Natural killer cell treated with Interleukin-12 subunit alpha and Interleukin-12 subunit beta and Interleukin-15 and Interleukin-18, amount 100 ng/mL, for 72 hours (primary cell): ENCODE data around the gene MYOD1. TPM values are rescaled to one million over a fixed set of nuclear protein-coding genes. Genes with fewer than 3 reads are reported as not detected.

Source experiments
- ATAC-seq, 2 donors: fragments of 150-1000 bp; cut with Tn5 transposase in 1 of 2; sonication (Bioruptor Pico), chemical (Tn5 transposase) in 1 of 2; 2 replicates each; pipeline ENCODE4 v1.10.0; 2021
- DNase-seq: peaks from one replicate; pipeline ENCODE4 v3.0.0; 2022; ENCODE audit warnings: low spot score
- H3K27ac Mint-ChIP-seq, 2 donors: 1 replicate in 1 of 2; 2 replicates in 1 of 2; pipeline ENCODE4 v1.8.0; 2022; ENCODE audit warnings: mixed read lengths in 2 of 2, mild to moderate bottlenecking in 1 of 2, moderate library complexity in 1 of 2
- H3K27me3 Mint-ChIP-seq, 2 donors: 1 replicate in 1 of 2; 2 replicates in 1 of 2; pipeline ENCODE4 v1.8.0; 2022; ENCODE audit warnings: mixed read lengths in 2 of 2
- H3K36me3 Mint-ChIP-seq: one replicate; pipeline ENCODE4 v1.8.0; 2022; ENCODE audit warnings: mixed read lengths
- H3K4me1 Mint-ChIP-seq, 2 donors: 1 replicate in 1 of 2; 2 replicates in 1 of 2; pipeline ENCODE4 v1.8.0; 2022; ENCODE audit warnings: low read depth in 2 of 2, mixed read lengths in 2 of 2, mild to moderate bottlenecking in 1 of 2
- H3K4me3 Mint-ChIP-seq: one replicate; pipeline ENCODE4 v1.8.0; 2022; ENCODE audit warnings: mixed read lengths
- H3K9me3 Mint-ChIP-seq: 2 replicates; pipeline ENCODE4 v1.8.0; 2022; ENCODE audit warnings: mixed read lengths
- total RNA-seq, 2 donors: library from RNA; stranded (reverse); gene quantifications; one replicate each; pipeline ENCODE4 v1.2.3, GENCODE V29; 2022

MYOD1 gene
- not detected for total RNA-seq

DNA sequence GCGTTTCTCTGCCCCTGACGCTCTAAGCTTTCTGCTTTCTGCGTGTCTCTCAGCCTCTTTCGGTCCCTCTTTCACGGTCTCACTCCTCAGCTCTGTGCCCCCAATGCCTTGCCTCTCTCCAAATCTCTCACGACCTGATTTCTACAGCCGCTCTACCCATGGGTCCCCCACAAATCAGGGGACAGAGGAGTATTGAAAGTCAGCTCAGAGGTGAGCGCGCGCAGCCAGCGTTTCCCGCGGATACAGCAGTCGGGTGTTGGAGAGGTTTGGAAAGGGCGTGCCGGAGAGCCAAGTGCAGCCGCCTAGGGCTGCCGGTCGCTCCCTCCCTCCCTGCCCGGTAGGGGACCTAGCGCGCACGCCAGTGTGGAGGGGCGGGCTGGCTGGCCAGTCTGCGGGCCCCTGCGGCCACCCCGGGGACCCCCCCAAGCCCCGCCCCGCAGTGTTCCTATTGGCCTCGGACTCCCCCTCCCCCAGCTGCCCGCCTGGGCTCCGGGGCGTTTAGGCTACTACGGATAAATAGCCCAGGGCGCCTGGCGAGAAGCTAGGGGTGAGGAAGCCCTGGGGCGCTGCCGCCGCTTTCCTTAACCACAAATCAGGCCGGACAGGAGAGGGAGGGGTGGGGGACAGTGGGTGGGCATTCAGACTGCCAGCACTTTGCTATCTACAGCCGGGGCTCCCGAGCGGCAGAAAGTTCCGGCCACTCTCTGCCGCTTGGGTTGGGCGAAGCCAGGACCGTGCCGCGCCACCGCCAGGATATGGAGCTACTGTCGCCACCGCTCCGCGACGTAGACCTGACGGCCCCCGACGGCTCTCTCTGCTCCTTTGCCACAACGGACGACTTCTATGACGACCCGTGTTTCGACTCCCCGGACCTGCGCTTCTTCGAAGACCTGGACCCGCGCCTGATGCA lies at the start of gene MYOD1:
TSS of gene MYOD1 (plus strand) at position 544 of the 910 bp plus-strand sequence. CDS start at position 756, 212 bp downstream.
- DNase-seq, result no peak
- Mint-ChIP-seq H3K9me3 (no peaks in the 10 kb centered on the region), H3K4me3 (no peak within 1 kb of the TSS), H3K4me1 (no peaks in the 10 kb centered on the region), H3K27me3 (peaks cover 23 to 27% of the 10 kb centered on the region in 2 donors), H3K36me3 (no peaks in the 10 kb centered on the region), H3K27ac (no peak within 1 kb of the TSS)
- no peak for ATAC-seq

DNA sequence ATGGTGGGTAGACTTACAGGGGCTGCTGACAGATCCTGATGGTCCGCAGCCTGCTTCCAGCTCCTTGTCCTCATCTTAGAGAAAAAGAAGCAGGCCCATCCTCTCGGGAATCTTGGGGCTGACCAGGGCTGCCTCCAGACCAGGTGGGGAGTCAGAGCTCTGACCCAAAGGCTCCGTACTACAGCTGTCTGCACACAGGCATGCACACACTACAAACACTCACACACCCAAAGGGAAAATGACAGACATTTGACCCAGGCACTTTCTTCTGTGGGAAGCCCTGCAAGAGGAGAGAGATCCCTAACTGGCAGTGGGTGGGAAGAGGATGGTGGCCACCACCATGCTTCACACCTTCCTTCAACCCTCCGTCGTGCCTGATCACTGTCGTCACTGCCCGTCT lies 46.9 kb upstream of the MYOD1 start:
- H3K9me3 Mint-ChIP-seq, result peaks cover 12% of the 10 kb centered on the region
- H3K36me3 Mint-ChIP-seq, result peaks cover 5% of the 10 kb centered on the region
- DNase-seq (no peak), ATAC-seq (peak in 1 of 2 donors; percentile 11)
- H3K27me3 Mint-ChIP-seq, result peaks cover 35 to 52% of the 10 kb centered on the region in 2 donors
- no peak overlapping the region for H3K27ac Mint-ChIP-seq
- no peak overlapping the region for H3K4me3 Mint-ChIP-seq
- H3K4me1 Mint-ChIP-seq, result no peaks in the 10 kb centered on the region

DNA sequence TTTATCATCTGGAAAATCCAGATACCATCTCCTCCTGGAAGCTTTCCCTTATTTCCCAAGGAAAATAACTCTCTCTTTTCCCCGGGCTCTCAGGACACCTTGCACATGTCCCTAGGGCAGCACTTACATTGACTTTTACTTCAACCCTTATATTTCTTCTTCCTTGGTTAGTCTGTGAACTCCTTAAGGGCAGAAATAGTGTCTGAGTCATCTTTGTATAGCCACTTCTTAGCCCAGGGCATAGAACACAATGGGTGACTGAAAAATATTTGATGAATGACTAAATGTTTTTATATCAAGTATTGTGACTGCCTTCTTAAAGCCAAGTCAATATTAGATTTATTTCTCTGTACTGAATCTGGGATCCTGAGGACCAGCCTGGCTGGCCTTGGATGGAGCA lies 45.4 kb upstream of the MYOD1 start:
- DNase-seq, result no peak
- Mint-ChIP-seq H3K27me3 (peaks cover 33 to 45% of the 10 kb centered on the region in 2 donors), H3K9me3 (peaks cover 12% of the 10 kb centered on the region), H3K4me3 (no peak overlapping the region), H3K27ac (no peak overlapping the region), H3K4me1 (no peaks in the 10 kb centered on the region), H3K36me3 (peaks cover 5% of the 10 kb centered on the region)
- no peak for ATAC-seq

DNA sequence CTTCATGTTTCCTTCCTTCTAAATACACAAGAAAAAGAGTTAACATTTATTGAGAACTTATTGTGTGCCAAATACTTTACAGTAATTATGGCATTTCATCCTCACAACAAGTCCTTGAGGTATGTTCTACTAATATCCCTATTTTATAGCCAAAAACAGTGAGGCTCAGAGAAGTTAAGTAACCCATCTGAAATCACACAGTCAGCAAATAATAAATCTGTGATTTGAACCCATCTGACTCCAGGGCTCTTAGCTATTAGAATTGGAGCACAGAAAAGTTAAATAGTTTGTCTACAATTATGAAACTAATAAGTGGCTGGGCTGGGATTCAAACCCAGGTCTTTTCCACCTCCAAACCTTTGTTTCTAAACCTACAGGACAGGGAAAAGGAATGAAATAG lies 36.5 kb upstream of the MYOD1 start:
- no peaks in the 10 kb centered on the region for H3K36me3 Mint-ChIP-seq
- H3K27me3 Mint-ChIP-seq, result peaks cover 16 to 21% of the 10 kb centered on the region in 2 donors
- no peaks in the 10 kb centered on the region for H3K9me3 Mint-ChIP-seq
- H3K4me3 Mint-ChIP-seq, result no peak overlapping the region
- no peaks in the 10 kb centered on the region for H3K4me1 Mint-ChIP-seq
- DNase-seq (no peak), ATAC-seq (no peak)
- no peak overlapping the region for H3K27ac Mint-ChIP-seq

DNA sequence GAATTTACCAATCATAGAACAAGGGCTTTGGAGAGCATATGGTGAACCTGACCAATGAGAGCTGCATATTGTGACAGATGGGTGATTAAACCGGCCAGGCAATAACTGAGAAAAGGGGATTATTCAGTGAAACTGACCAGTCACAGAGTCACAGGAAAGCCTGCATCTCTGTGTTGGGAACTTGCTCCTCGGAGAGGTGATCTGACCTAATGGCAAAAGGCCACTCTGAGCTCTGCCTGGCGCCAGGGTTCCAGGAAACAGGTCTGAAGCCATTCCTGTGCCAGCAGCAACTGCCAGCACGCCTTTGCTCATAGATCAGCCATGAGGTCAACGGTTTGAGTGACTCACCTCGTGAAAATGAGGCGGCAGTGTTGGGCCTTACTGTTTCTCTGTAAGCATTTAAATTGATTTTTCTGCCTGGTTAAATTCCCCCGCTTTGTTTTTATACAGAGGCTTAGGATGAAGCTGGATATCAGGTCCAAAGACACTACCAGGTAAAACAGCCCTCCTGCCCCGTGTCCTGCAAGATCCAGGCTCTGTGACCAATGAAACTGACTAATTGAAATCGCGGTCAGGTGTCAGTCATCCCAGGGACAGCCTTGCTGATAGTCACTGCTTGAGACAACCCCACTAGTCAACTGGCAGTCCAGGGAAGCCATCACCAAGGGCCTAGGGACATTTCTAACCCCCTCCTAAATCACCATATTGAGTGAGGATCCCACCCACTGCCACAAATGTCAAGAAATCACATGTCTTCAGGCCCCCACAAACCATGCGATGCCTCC lies 35.8 kb upstream of the MYOD1 start:
- no peaks in the 10 kb centered on the region for H3K9me3 Mint-ChIP-seq
- H3K36me3 Mint-ChIP-seq, result no peaks in the 10 kb centered on the region
- ATAC-seq (peak in 1 of 2 donors; percentile 31), DNase-seq (no peak)
- no peak overlapping the region for H3K27ac Mint-ChIP-seq
- H3K4me3 Mint-ChIP-seq, result no peak overlapping the region
- H3K27me3 Mint-ChIP-seq, result peaks cover 16 to 21% of the 10 kb centered on the region in 2 donors
- no peaks in the 10 kb centered on the region for H3K4me1 Mint-ChIP-seq

DNA sequence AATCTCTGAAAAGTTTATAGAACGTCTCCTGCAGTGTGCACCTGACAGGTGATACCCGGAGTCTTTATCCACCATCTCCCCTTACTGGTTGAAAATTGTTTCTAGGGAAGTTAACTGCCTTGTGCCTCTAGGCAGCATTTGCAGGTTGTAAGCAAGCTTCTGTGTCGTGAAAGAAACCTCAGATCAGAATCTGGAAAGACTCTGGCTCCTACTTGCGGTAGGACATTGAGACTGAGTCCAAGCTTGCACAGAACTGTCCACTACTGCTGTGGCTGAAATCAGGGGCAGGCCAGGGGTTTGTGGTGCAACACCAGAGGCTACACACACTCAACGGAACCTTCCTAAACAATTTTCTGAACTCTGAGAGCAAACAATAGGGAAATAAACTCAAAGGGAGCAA lies 34.8 kb upstream of the MYOD1 start:
- no peak for DNase-seq
- H3K4me1 Mint-ChIP-seq, result no peaks in the 10 kb centered on the region
- H3K27me3 Mint-ChIP-seq, result peaks cover 16 to 21% of the 10 kb centered on the region in 2 donors
- no peak for ATAC-seq
- no peaks in the 10 kb centered on the region for H3K36me3 Mint-ChIP-seq
- no peak overlapping the region for H3K4me3 Mint-ChIP-seq
- H3K9me3 Mint-ChIP-seq, result no peaks in the 10 kb centered on the region
- no peak overlapping the region for H3K27ac Mint-ChIP-seq

DNA sequence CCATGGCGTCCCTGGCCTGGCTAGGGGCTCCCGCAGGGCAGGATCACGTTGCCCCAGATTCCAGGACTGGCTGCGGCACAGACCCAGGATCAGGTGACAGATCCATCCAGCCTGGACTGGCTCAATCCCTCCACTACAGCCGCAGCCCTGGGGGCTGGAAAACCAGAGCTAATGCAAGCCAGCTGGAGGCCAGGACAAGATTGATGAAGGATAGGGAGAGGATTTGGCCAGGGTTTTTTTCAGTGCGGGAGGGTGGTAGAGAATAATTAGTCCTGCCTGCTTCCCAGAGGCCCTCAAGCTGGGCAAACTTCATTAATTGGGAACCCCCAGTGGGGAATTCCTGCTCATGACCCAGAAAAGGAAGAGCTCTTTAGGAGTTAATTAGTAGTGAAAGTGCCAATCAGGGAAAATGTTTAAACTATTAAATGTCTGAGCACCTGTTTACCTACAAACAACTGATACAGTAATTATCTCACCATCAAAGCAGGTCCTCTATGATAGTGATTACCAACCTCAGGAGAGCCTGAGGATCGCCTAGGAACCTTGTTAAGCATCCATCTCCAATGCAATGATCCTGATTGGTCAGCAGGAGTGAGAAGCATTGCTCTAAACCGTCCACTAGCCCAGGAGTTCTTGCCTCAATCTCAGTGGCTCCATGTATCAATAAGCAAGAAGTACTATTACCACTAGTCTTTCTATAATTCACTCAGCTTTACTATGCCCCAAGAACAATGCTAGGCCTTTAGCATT lies 33.0 kb upstream of the MYOD1 start:
- no peak overlapping the region for H3K27ac Mint-ChIP-seq
- DNase-seq (no peak), ATAC-seq (no peak)
- no peaks in the 10 kb centered on the region for H3K9me3 Mint-ChIP-seq
- peaks cover 17 to 24% of the 10 kb centered on the region in 2 donors for H3K27me3 Mint-ChIP-seq
- no peak overlapping the region for H3K4me3 Mint-ChIP-seq
- H3K4me1 Mint-ChIP-seq, result no peaks in the 10 kb centered on the region
- no peaks in the 10 kb centered on the region for H3K36me3 Mint-ChIP-seq

DNA sequence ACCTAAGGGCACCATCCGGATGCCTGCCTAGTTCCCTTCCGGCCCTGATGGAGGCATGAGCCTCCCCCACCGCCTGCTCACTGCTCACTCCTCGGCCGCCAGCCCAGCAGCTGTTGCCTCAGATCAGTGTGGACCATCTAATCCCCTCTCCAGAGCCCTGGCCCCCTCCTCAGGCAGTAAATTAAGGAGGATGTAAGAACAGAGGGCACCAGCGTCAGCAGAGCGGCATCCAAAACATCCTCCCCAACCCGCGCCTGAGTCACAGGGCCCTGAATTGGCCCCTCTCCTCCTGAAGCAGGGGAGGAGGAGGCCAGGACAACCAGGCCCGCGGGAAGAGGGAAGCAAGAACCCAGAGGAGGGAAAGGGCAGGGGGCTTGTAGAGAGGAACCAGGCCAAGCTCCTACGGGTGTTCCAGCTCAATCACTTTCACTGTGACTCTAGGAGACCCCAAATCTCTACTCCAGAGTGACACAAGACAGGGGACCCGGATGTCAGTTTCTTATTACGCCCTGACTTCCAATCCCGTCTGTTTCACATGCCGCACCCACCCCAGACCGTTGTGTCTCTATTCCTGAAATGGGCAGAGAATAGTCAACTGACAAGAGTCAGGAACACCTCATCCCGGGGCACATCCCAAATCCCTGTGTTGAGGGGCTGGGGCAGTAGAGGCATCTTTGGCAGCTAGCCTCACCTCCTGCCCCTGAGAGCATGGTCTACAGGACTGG lies 31.3 kb upstream of the MYOD1 start:
- H3K27ac Mint-ChIP-seq, result no peak overlapping the region
- ATAC-seq (no peak), DNase-seq (no peak)
- H3K36me3 Mint-ChIP-seq, result no peaks in the 10 kb centered on the region
- H3K27me3 Mint-ChIP-seq, result peaks cover 15 to 30% of the 10 kb centered on the region in 2 donors
- H3K4me3 Mint-ChIP-seq, result no peak overlapping the region
- no peaks in the 10 kb centered on the region for H3K9me3 Mint-ChIP-seq
- no peaks in the 10 kb centered on the region for H3K4me1 Mint-ChIP-seq

DNA sequence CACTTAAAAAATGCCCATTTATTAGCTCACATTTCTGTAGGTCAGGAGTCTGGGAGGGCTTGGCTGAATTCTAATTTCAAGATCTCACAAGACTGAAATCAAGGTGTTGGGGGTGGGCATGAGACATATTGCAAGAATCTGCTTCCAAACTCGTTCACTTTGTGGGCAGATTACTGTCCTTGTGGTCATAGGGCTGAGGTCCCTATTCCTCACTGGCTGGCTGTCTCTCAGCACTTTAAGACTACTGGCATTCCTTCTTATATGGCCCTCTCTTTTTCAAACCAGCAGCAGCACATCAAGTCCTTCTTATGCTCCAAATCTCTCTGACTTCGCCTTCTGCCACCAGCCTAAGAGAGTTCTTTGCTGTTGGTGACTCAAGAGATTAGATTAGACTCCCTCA lies 27.8 kb upstream of the MYOD1 start:
- DNase-seq (no peak), ATAC-seq (no peak)
- peaks cover 35 to 59% of the 10 kb centered on the region in 2 donors for H3K27me3 Mint-ChIP-seq
- H3K9me3 Mint-ChIP-seq, result no peaks in the 10 kb centered on the region
- H3K27ac Mint-ChIP-seq, result no peak overlapping the region
- H3K4me1 Mint-ChIP-seq, result no peaks in the 10 kb centered on the region
- H3K4me3 Mint-ChIP-seq, result no peak overlapping the region
- H3K36me3 Mint-ChIP-seq, result no peaks in the 10 kb centered on the region

DNA sequence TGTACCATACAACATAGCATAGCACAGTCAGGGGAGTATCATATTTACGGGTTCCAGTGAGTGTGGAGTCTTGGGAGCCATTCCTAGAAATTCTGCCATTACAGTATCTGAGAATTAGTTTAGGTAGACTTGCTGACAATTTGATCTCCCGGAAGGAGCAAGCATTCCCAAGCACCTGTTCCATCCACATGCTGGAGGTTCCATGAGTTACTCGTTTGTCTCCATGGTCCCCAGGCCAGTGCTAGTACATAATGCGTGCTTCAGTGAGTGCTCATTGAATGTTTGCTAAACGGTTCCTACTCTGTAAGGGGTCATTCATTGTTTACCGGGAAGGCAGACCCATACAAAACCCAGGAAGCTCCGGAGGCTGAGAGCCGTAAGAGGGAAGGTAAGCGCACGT lies 27.4 kb upstream of the MYOD1 start:
- Mint-ChIP-seq H3K27me3 (peaks cover 36 to 60% of the 10 kb centered on the region in 2 donors), H3K4me3 (no peak overlapping the region), H3K27ac (no peak overlapping the region), H3K9me3 (no peaks in the 10 kb centered on the region), H3K36me3 (no peaks in the 10 kb centered on the region), H3K4me1 (no peaks in the 10 kb centered on the region)
- DNase-seq, result no peak
- ATAC-seq, result no peak

DNA sequence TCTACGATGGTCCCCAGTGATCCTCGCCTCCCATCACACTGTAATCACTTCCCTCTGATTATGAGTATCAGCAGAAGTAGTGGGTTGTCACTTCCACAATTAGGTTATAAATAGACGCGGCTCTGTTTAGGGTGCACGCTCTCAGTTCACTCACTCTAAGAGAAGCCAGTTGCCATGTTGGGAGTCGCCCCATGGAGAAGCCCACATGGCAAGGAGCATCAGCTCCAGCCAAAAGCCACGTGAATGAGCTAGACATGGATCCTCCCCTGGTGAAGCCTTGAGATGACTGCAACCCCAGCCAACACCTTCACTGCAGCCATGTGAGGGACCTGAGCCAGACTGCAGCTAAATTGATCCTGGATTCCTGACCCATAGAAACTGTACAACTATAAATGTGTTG lies 26.4 kb upstream of the MYOD1 start:
- no peaks in the 10 kb centered on the region for H3K4me1 Mint-ChIP-seq
- H3K27me3 Mint-ChIP-seq, result peaks cover 37 to 64% of the 10 kb centered on the region in 2 donors
- no peaks in the 10 kb centered on the region for H3K9me3 Mint-ChIP-seq
- ATAC-seq (no peak), DNase-seq (no peak)
- H3K27ac Mint-ChIP-seq, result no peak overlapping the region
- no peaks in the 10 kb centered on the region for H3K36me3 Mint-ChIP-seq
- H3K4me3 Mint-ChIP-seq, result no peak overlapping the region

DNA sequence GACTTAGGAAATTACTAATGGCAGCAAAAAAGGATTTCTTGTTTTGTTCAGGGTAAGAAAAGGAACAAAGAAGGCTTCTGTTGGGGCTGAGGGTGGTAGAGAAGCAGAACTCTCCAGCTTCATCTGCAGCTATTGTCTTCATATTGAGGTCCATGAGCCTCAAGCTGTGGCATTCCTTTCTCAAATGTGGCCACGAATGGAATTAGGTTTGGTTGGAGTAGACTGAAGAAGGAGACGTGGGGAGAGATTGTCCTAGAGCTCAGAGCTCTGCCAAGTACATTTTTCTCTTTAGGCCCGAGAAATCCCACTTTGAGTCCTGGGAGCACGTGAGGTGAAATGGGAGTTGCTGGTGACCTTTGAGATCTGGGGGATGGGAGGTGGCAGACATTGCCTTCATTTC lies 25.8 kb upstream of the MYOD1 start:
- no peak overlapping the region for H3K4me3 Mint-ChIP-seq
- ATAC-seq, result no peak
- H3K36me3 Mint-ChIP-seq, result no peaks in the 10 kb centered on the region
- no peak for DNase-seq
- H3K27ac Mint-ChIP-seq, result no peak overlapping the region
- H3K4me1 Mint-ChIP-seq, result no peaks in the 10 kb centered on the region
- no peaks in the 10 kb centered on the region for H3K9me3 Mint-ChIP-seq
- H3K27me3 Mint-ChIP-seq, result peaks cover 43 to 69% of the 10 kb centered on the region in 2 donors

DNA sequence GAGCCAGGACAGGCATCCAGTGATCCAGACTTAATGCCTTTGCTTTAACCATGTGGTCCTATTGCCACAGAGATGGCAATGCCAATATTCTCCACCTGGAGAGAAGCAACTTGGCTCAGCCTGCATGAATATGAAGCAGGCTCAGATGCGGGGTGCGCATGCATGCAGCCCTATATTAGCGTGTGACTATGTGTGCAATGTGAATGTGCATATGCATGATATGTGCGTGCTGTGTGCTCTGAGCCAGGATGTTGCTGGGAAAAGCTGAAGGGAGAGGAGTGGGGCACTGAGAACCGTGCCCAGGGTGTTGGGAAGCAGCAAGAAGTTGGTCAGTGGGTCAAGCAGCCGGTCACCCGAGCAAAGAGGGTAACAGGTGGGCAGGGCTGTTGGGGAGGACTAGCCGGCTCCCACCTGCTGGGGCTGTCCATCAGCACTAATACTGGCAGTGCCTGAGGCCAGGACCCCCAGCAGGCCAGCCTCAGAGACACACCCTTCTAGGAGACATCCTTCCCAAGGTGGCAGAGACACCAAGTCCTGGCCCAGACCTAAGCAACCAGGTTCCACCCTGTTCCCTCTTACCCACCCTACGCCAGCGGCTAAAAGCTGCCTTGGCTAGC lies 24.8 kb upstream of the MYOD1 start:
- Mint-ChIP-seq H3K4me1 (no peaks in the 10 kb centered on the region), H3K27ac (no peak overlapping the region), H3K27me3 (peaks cover 43 to 69% of the 10 kb centered on the region in 2 donors), H3K4me3 (no peak overlapping the region), H3K9me3 (no peaks in the 10 kb centered on the region), H3K36me3 (no peaks in the 10 kb centered on the region)
- DNase-seq, result no peak
- ATAC-seq, result no peak
